Trophoblast cell (in vitro differentiated cells and primary cell): ENCODE data around the gene WWP2.
A peak's percentile ranks its signal among the peaks of the same experiment; 100 is the strongest.

Experiments used
- DNase-seq, 2 donors: peaks; one replicate each; pipeline ENCODE4 v3.0.0-alpha.2; 2016
- H2AFZ ChIP-seq: 2 replicates; pipeline ENCODE4 v1.6.1; 2013; ENCODE audit warnings: low read length, moderate library complexity, mild to moderate bottlenecking; ENCODE audit not compliant: insufficient read depth, poor library complexity
- H2AK5ac ChIP-seq: 2 replicates; pipeline ENCODE4 v1.6.1; 2013; ENCODE audit warnings: mild to moderate bottlenecking, low read length
- H2BK120ac ChIP-seq: 2 replicates; pipeline ENCODE4 v1.6.1; 2013; ENCODE audit warnings: low read length, mild to moderate bottlenecking, moderate library complexity; ENCODE audit not compliant: insufficient read depth, poor library complexity
- H2BK12ac ChIP-seq: 2 replicates; pipeline ENCODE4 v1.6.1; 2013; ENCODE audit warnings: mild to moderate bottlenecking, low read length, moderate library complexity
- H2BK5ac ChIP-seq: 2 replicates; pipeline ENCODE4 v1.6.1; 2013; ENCODE audit warnings: low read length, low read depth, moderate library complexity, mild to moderate bottlenecking; ENCODE audit not compliant: poor library complexity
- H3K14ac ChIP-seq: 2 replicates; pipeline ENCODE4 v1.6.1; 2013; ENCODE audit warnings: mild to moderate bottlenecking, low read length
- H3K18ac ChIP-seq: 2 replicates; pipeline ENCODE4 v1.6.1; 2013; ENCODE audit warnings: mild to moderate bottlenecking, low read length
- H3K23ac ChIP-seq: 2 replicates; pipeline ENCODE4 v1.6.1; 2013; ENCODE audit warnings: low read length
- H3K27ac ChIP-seq: 2 replicates; pipeline ENCODE4 v1.5.1; 2013; ENCODE audit warnings: low read depth, mild to moderate bottlenecking, inconsistent platforms, low read length, moderate library complexity
- H3K27me3 ChIP-seq: 2 replicates; pipeline ENCODE4 v1.6.1; 2013; ENCODE audit warnings: inconsistent platforms, mild to moderate bottlenecking, low read length, moderate library complexity; ENCODE audit not compliant: insufficient read depth
- H3K36me3 ChIP-seq, 2 experiments: 1 replicate in 1 of 2; 2 replicates in 1 of 2; pipeline ENCODE4 v1.6.1; 2013; ENCODE audit warnings: low read length in 2 of 2, mild to moderate bottlenecking in 2 of 2, moderate library complexity in 1 of 2; ENCODE audit not compliant: insufficient read depth in 2 of 2, control insufficient read depth in 1 of 2
- H3K4ac ChIP-seq: 2 replicates; pipeline ENCODE4 v1.6.1; 2013; ENCODE audit warnings: low read depth, mild to moderate bottlenecking, low read length, moderate library complexity
- H3K4me1 ChIP-seq, 2 experiments: 1 replicate in 1 of 2; 2 replicates in 1 of 2; pipeline ENCODE4 v1.6.1; 2013; ENCODE audit warnings: low read length in 2 of 2, mild to moderate bottlenecking in 2 of 2, moderate library complexity in 1 of 2; ENCODE audit not compliant: insufficient read depth in 2 of 2, control insufficient read depth in 1 of 2
- H3K4me2 ChIP-seq: 2 replicates; pipeline ENCODE4 v1.6.1; 2013; ENCODE audit warnings: inconsistent platforms, mild to moderate bottlenecking, low read length, moderate library complexity
- H3K4me3 ChIP-seq: 2 replicates; pipeline ENCODE4 v1.5.1; 2013; ENCODE audit warnings: mild to moderate bottlenecking, low read depth, low read length, inconsistent platforms
- H3K79me1 ChIP-seq: one replicate; pipeline ENCODE4 v1.6.1; 2013; ENCODE audit warnings: low read length
- H3K79me2 ChIP-seq: 2 replicates; pipeline ENCODE4 v1.6.1; 2013; ENCODE audit warnings: low read length, mild to moderate bottlenecking; ENCODE audit not compliant: control insufficient read depth, insufficient read depth, poor library complexity
- H3K9ac ChIP-seq: 2 replicates; pipeline ENCODE4 v1.6.1; 2013; ENCODE audit warnings: mild to moderate bottlenecking, low read length
- H3K9me3 ChIP-seq: 2 replicates; pipeline ENCODE4 v1.6.1; 2013; ENCODE audit warnings: low read depth, mild to moderate bottlenecking, control low read depth, inconsistent platforms, low read length; ENCODE audit not compliant: insufficient read depth
- H4K12ac ChIP-seq: 2 replicates; pipeline ENCODE4 v1.6.1; 2013; ENCODE audit warnings: low read depth, mild to moderate bottlenecking, low read length, moderate library complexity
- H4K8ac ChIP-seq: 2 replicates; pipeline ENCODE4 v1.6.1; 2013; ENCODE audit warnings: low read depth, mild to moderate bottlenecking, low read length, moderate library complexity
- H4K91ac ChIP-seq: one replicate; pipeline ENCODE4 v1.6.1; 2013; ENCODE audit warnings: low read depth, mild to moderate bottlenecking, low read length, moderate library complexity
- WGBS: extraction: QIAGEN DNeasy Blood & Tissue Kit; methylation state at CpG from one replicate; pipeline ENCODE4 v1.1.7; 2013; ENCODE audit warnings: missing lambda C conversion rate; ENCODE audit not compliant: insufficient read length, insufficient coverage; ENCODE audit errors: extremely low coverage; 5-methylcytosine and 5-hydroxymethylcytosine counted together

Gene WWP2

GRCh38 chr16:69748694-69749345 is 13.3 kb upstream of the WWP2 start:
- Histone ChIP-seq H3K4me1 (no peaks in the 10 kb centered on the region), H3K27me3 (no peaks in the 10 kb centered on the region), H3K79me1 (no peaks in the 10 kb centered on the region), H4K12ac (no peak overlapping the region), H2AK5ac (no peak overlapping the region), H2BK120ac (no peak overlapping the region), H3K18ac (no peak overlapping the region), H2BK5ac (no peak overlapping the region), H3K9ac (no peak overlapping the region), H3K23ac (no peak overlapping the region), H4K8ac (no peak overlapping the region), H3K14ac (no peak overlapping the region), H3K27ac (no peak overlapping the region), H2BK12ac (no peak overlapping the region), H3K79me2 (no peaks in the 10 kb centered on the region), H3K9me3 (no peaks in the 10 kb centered on the region), H3K4ac (no peak overlapping the region), H3K4me3 (no peak overlapping the region), H3K4me2 (no peak overlapping the region), H3K36me3 (peaks cover 49 to 61% of the 10 kb centered on the region in 2 experiments), H2AFZ (no peak overlapping the region), H4K91ac (no peak overlapping the region)
- no CpG with 5 or more reads among the region's 20 CpGs for WGBS
- no peak for DNase-seq

GRCh38 chr16:69754143-69754468 is 8.0 kb upstream of the WWP2 start:
- H3K4me2 ChIP-seq, result peak overlapping the region; percentile 70
- peak overlapping the region; percentile 98 for H2AFZ ChIP-seq
- H3K4me3 ChIP-seq, result peak overlapping the region; percentile 97
- no peak overlapping the region for H2BK120ac ChIP-seq
- H3K4me1 ChIP-seq, result no peaks in the 10 kb centered on the region
- peak overlapping the region; percentile 97 for H3K14ac ChIP-seq
- H3K9me3 ChIP-seq, result no peaks in the 10 kb centered on the region
- H2BK5ac ChIP-seq, result peak overlapping the region; percentile 65
- H2AK5ac ChIP-seq, result peak overlapping the region; percentile 93
- H3K36me3 ChIP-seq, result peaks cover 8 to 17% of the 10 kb centered on the region in 2 experiments
- H3K27ac ChIP-seq, result peak overlapping the region; percentile 62
- peak overlapping the region; percentile 77 for H4K91ac ChIP-seq
- no CpG with 5 or more reads among the region's 4 CpGs for WGBS
- peaks cover 4% of the 10 kb centered on the region for H3K79me1 ChIP-seq
- no peak overlapping the region for H2BK12ac ChIP-seq
- peak overlapping the region; percentile 97 for H4K12ac ChIP-seq
- H3K79me2 ChIP-seq, result peaks cover 6% of the 10 kb centered on the region
- no peaks in the 10 kb centered on the region for H3K27me3 ChIP-seq
- H3K23ac ChIP-seq, result no peak overlapping the region
- peak overlapping the region; percentile 98 for H3K4ac ChIP-seq
- H3K18ac ChIP-seq, result no peak overlapping the region
- H3K9ac ChIP-seq, result peak overlapping the region; percentile 83
- peak overlapping the region; percentile 96 for H4K8ac ChIP-seq
- peak in 1 of 2 donors; percentile 6 for DNase-seq

GRCh38 chr16:69754469-69755310 is 7.4 kb upstream of the WWP2 start, which contains the start of gene NOB1:
NOB1 (minus strand) TSS chr16:69754926; CDS start chr16:69754910, 16 bp downstream.
- H3K27me3 ChIP-seq, result no peaks in the 10 kb centered on the region
- H2AFZ ChIP-seq, result peak within 1 kb of the TSS; percentile 98
- H2BK120ac ChIP-seq, result peak within 1 kb of the TSS; percentile 80
- peak within 1 kb of the TSS; percentile 70 for H3K4me2 ChIP-seq
- peak within 1 kb of the TSS; percentile 83 for H3K9ac ChIP-seq
- peak; percentile 99 for DNase-seq
- peak within 1 kb of the TSS; percentile 62 for H3K27ac ChIP-seq
- H2AK5ac ChIP-seq, result peak within 1 kb of the TSS; percentile 93
- peak within 1 kb of the TSS; percentile 98 for H3K4ac ChIP-seq
- peak within 1 kb of the TSS; percentile 97 for H3K18ac ChIP-seq
- H2BK5ac ChIP-seq, result peak within 1 kb of the TSS; percentile 65
- H3K79me2 ChIP-seq, result peaks cover 6% of the 10 kb centered on the region
- no peak within 1 kb of the TSS for H2BK12ac ChIP-seq
- H4K8ac ChIP-seq, result peak within 1 kb of the TSS; percentile 96
- H3K9me3 ChIP-seq, result no peaks in the 10 kb centered on the region
- H3K23ac ChIP-seq, result no peak within 1 kb of the TSS
- peaks cover 8 to 16% of the 10 kb centered on the region in 2 experiments for H3K36me3 ChIP-seq
- H3K14ac ChIP-seq, result peak within 1 kb of the TSS; percentile 97
- H3K4me3 ChIP-seq, result peak within 1 kb of the TSS; percentile 97
- H3K4me1 ChIP-seq, result no peaks in the 10 kb centered on the region
- H4K12ac ChIP-seq, result peak within 1 kb of the TSS; percentile 97
- H3K79me1 ChIP-seq, result peaks cover 4% of the 10 kb centered on the region
- peak within 1 kb of the TSS; percentile 77 for H4K91ac ChIP-seq
- WGBS, result no CpG with 5 or more reads among the region's 58 CpGs

- H3K4me1 ChIP-seq, result peaks cover 0 to 1% of the 10 kb centered on the region in 2 experiments
- no peak overlapping the region for H3K4ac ChIP-seq
- H4K8ac ChIP-seq, result no peak overlapping the region
- H3K9ac ChIP-seq, result no peak overlapping the region
- H3K27ac ChIP-seq, result no peak overlapping the region
- H4K91ac ChIP-seq, result no peak overlapping the region
- no peak overlapping the region for H3K4me3 ChIP-seq
- H3K36me3 ChIP-seq, result peaks cover 0 to 4% of the 10 kb centered on the region in 2 experiments
- no peak overlapping the region for H2BK12ac ChIP-seq
- H3K9me3 ChIP-seq, result no peaks in the 10 kb centered on the region
- no peak overlapping the region for H3K23ac ChIP-seq
- H3K14ac ChIP-seq, result no peak overlapping the region
- no peak overlapping the region for H2BK120ac ChIP-seq
- H3K18ac ChIP-seq, result no peak overlapping the region
- peaks cover 6% of the 10 kb centered on the region for H3K79me2 ChIP-seq
- H2BK5ac ChIP-seq, result no peak overlapping the region
- no peak for DNase-seq
- H3K27me3 ChIP-seq, result no peaks in the 10 kb centered on the region
- H4K12ac ChIP-seq, result no peak overlapping the region
- H3K4me2 ChIP-seq, result no peak overlapping the region
- no peak overlapping the region for H2AFZ ChIP-seq
- H2AK5ac ChIP-seq, result no peak overlapping the region
- H3K79me1 ChIP-seq, result peaks cover 4% of the 10 kb centered on the region
- no CpG with 5 or more reads among the region's 10 CpGs for WGBS
Observed at GRCh38 chr16:69756705-69757104, 5.4 kb upstream of the WWP2 start.
